ENCODE results near the gene CDKAL1.

GRCh38 chr6:20718705-20719653 is 184.7 kb downstream of the CDKAL1 start:
- TF ChIP-seq ZNF384 (IDR thresholded peaks at IDR 0.05) (no peak), FOXM1 (IDR thresholded peaks at IDR 0.05; ENCODE audit: borderline replicate concordance) (no peak), SP1 (IDR thresholded peaks at IDR 0.05) (no peak), L3MBTL2 (conservative IDR thresholded peaks at IDR 0.05) (no peak), HDGF (IDR thresholded peaks at IDR 0.05; ENCODE audit: borderline replicate concordance) (no peak), ELF4 (IDR thresholded peaks at IDR 0.05) (no peak), FOXK2 (IDR thresholded peaks at IDR 0.05) (no peak), SUZ12 (IDR thresholded peaks at IDR 0.05) (no peak), TARDBP (IDR thresholded peaks at IDR 0.05) (no peak), CTBP1 (IDR thresholded peaks at IDR 0.05; ENCODE audit: borderline replicate concordance) (no peak), PKNOX1 (IDR thresholded peaks at IDR 0.05) (no peak), ARNT (IDR thresholded peaks at IDR 0.05) (no peak), BHLHE40 (IDR thresholded peaks at IDR 0.05; ENCODE audit: borderline replicate concordance) (no peak), FOXA1 (IDR thresholded peaks at IDR 0.05) (no peak)
